ENCODE results near the gene ZFYVE27.

Gene ZFYVE27

DNA sequence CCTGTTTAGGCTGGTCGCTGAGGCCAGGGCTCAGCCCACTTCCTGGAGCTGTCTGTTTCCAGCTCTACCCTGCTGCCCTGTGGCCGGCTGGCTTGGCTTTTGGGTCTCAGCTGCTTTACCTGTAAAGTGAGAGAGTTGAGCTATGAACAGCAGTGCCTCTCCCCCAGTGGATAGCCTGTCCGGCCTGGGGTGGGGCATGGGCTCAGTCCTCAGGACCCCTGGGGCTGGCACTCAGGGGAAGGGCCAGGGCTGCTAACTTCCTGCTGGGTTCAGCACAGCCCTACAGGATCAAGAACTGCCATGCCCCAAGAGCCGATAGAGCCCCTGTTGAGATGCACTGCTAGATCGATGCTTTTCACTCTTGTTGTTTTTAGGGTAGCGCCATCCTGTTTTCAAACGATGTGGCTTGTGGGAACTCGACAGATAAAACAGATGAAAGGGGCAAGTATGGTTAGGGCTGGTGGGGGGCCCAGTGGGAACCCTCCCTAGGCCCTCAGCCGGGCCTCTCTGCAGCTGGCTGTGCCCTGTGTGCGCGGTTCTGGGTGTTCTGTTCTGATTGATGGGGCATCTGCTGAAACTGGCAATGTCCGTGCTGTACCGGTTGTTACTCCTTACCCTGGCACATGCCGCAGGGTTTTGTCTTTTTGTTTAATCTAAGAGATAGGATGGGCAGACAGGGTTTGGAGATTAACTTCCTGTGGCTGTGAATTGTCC, 44.8 kb downstream of the ZFYVE27 start:
- no peak for DNase-seq (ENCODE audit: extremely low read depth, low read depth)
- TF ChIP-seq, protein P1, sequence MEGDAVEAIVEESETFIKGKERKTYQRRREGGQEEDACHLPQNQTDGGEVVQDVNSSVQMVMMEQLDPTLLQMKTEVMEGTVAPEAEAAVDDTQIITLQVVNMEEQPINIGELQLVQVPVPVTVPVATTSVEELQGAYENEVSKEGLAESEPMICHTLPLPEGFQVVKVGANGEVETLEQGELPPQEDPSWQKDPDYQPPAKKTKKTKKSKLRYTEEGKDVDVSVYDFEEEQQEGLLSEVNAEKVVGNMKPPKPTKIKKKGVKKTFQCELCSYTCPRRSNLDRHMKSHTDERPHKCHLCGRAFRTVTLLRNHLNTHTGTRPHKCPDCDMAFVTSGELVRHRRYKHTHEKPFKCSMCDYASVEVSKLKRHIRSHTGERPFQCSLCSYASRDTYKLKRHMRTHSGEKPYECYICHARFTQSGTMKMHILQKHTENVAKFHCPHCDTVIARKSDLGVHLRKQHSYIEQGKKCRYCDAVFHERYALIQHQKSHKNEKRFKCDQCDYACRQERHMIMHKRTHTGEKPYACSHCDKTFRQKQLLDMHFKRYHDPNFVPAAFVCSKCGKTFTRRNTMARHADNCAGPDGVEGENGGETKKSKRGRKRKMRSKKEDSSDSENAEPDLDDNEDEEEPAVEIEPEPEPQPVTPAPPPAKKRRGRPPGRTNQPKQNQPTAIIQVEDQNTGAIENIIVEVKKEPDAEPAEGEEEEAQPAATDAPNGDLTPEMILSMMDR (IDR thresholded peaks at IDR 0.05; ENCODE audit: low read depth, low read length) = no peak

DNA sequence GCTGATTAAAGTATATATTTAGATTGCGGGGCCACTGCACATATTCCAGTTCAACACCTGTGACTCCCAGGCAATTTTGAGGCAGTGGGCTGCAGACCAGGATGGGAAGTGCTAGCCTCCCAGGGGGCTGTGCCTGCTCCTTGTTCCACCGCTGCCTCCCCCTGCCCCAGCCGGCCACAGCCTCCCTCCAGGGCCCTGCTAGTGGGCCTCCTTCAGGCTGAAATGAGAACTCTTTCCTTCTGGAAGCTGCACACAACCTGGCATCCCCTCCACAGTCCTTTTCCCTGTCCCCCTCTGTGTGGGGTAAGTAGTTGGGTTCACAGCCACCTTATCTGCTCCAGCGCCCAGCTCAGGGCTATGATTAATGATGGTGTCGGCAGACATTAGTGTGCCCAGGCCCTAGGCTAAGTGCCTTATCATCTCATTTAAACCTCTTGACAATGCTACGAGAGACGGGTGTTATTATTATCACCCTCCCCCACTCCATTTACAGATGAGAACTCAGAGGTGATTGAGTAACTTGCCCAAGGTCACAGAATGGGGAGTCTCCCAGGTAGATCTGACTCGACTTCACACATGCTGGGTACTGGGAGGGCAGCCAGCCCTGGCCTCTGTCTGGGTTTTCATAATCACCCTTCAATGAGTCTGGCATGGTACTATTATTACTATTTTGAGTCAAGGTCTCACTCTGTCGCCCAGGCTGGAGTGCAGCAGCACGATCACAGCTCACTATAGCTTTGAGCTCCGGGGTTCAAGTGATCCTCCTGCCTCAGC, 45.7 kb downstream of the ZFYVE27 start:
- DNase-seq (ENCODE audit: extremely low read depth, low read depth) = no peak
- TF ChIP-seq, protein P1 (IDR thresholded peaks at IDR 0.05; ENCODE audit: low read depth, low read length) = no peak

DNA sequence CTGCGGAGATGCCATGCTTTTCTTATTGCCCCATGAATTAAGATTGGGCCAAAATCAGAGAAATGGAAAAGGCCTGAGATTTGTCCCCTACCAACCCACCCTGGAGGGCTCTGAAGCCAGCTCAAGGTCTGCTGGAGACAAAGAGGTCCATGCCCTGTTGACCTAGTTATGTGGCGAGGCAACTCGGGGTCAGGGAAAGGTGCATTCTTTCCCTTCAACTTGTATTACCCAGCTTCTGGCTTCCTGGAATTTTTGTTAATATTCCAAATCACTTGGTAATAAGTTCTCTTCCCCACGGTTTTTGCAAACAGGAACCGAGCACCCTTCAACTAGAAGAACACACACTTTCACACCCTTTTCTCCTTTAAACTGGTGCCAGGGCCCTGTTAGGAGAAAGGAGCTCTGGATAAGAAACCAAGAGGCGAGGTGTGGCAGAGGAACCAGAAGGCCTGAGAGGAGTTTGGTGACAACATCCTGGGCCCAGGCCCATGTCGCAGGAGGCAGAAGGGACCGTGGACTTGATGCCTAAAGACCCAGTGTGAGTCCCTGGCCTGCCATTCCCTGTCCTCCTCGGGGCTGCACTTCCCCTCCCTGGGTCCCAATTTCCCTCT, 47.4 kb downstream of the ZFYVE27 start:
- TF ChIP-seq, protein P1 (IDR thresholded peaks at IDR 0.05; ENCODE audit: low read depth, low read length) = no peak
- DNase-seq (ENCODE audit: extremely low read depth, low read depth) = no peak

DNA sequence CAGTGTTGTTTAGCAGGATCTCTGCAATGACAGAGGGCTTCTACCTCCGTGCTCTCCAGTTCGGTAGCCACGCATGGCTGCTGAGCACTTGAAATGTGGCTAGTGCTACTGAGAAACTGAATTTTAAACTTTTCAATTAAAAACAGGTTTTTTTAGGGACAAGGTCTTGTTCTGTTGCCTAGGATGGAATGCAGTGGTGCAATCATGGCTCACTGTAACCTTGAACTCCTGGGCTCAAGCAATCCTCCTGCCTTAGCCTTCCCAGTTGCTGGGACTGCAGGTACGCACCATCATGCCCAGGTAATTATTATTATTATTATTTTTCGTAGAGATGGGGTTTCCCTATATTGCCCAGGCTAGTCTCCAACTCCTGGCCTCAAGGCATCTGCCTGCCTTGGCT, 48.3 kb downstream of the ZFYVE27 start:
- no peak for DNase-seq (ENCODE audit: extremely low read depth, low read depth)
- TF ChIP-seq, protein P1 (IDR thresholded peaks at IDR 0.05; ENCODE audit: low read depth, low read length) = no peak

DNA sequence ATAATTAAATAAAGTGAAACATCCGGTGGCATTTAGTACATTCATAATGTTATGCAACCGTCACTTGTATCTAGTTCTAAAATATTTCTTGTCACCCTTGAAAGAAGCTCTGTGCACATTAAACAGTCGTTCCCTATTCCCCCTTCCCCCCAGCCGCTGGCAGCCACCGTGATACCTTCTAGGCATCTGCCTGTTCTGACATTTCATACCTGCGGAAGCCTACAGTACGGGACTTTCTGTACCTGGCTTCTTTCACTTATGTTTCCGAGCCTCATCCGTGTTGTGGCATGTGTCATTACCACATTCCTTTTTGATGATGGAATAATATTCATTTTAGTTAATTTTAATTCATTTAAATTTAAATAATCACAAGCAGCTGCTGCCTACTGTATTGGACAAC, 48.8 kb downstream of the ZFYVE27 start:
- DNase-seq (ENCODE audit: extremely low read depth, low read depth) = no peak
- TF ChIP-seq, protein P1 (IDR thresholded peaks at IDR 0.05; ENCODE audit: low read depth, low read length) = no peak

DNA sequence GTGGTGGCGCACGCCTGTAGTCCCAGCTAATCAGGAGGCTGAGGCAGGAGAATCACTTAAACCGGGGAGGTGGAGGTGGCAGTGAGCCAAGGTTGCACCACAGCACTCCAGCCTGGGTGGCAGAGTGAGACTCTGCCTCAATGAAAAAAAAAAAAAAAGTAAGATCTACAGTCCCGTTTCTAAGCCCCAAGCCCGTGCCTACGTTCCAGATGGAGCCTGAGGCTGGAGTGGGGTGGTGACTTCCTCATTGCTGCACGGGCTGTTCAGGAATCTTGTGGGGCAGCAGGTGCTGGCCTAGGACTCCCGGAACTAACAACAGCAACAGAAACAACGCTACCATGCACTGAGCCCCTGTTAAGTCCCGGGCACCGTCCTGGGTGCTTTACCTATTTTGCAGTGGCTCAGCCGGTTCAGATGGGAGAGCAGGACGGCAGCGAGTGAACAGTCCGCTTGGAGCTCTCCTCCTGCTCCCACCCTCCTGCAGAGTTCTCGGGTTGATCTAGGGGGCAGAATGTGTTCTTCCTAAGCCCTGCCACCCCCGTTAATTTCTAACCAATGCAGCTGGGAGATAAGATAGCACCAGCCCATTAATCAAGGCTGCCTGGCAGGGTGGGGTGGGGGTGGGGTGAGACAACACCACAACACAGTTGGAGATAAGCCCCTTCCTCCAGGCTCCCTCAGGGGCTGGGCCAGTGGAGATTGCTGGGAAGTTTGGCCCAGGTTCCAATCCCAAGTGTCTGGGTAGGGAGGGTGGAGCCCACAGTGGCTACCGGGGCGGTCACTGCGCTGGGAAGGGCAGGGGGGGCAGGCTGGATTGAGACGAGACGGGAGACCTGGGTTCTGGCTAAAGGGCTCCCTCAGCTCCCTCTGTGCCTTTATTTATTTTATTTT, 51.9 kb downstream of the ZFYVE27 start:
- DNase-seq (ENCODE audit: extremely low read depth, low read depth) = no peak
- TF ChIP-seq, protein P1 (IDR thresholded peaks at IDR 0.05; ENCODE audit: low read depth, low read length) = no peak

All from AG09319 (cell line).